Panc1 (cell line): ENCODE data around the gene SLC34A3. TPM values are rescaled to one million over a fixed set of nuclear protein-coding genes. Genes with fewer than 3 reads are reported as not detected.

Experiments
- ATAC-seq: fragments of 200-7000 bp; cut with Tn5 transposase; 2 replicates; pipeline ENCODE4 v1.9.1; 2020; ENCODE audit warnings: mild to moderate bottlenecking, moderate library complexity
- BruUV-seq: library from RNA; stranded (reverse); fragments of 400-500 nt; replicated peaks from 2 replicates; lab custom pipeline; 2021; lab: Mats Ljungman, UMichigan
- CTCF ChIA-PET: fragments of 300-600 bp; sonication (Branson Sonifier 250); formaldehyde crosslinking; loops from one replicate; lab custom pipeline; 2022; ENCODE audit warnings: antibody characterized with exemption; lab: Charles Lee
- POLR2A ChIA-PET: fragments of 300-600 bp; sonication (Branson Sonifier 250); formaldehyde crosslinking; loops from one replicate; lab custom pipeline; 2022; ENCODE audit warnings: antibody characterized with exemption; lab: Charles Lee
- DNase-seq: peaks from one replicate; pipeline ENCODE4 v3.0.0-alpha.2; 2010; ENCODE audit warnings: low read depth, low spot score
- H3K27ac ChIP-seq: 2 replicates; pipeline ENCODE4 v1.5.1; 2011; ENCODE audit warnings: mild to moderate bottlenecking, low read length, inconsistent platforms
- H3K27me3 ChIP-seq: fragments of 200-500 bp; sonication (Bioruptor generic); 2 replicates; pipeline ENCODE4 v1.6.0; 2014; ENCODE audit warnings: low read length, inconsistent platforms; ENCODE audit not compliant: control insufficient read depth, insufficient read depth
- H3K36me3 ChIP-seq: fragments of 200-500 bp; sonication (Bioruptor generic); 2 replicates; pipeline ENCODE4 v1.5.1; 2014; ENCODE audit warnings: inconsistent platforms, mild to moderate bottlenecking, low read length, moderate library complexity; ENCODE audit not compliant: control insufficient read depth, insufficient read depth
- H3K4me1 ChIP-seq: 2 replicates; pipeline ENCODE4 v1.5.1; 2011; ENCODE audit warnings: inconsistent platforms, mild to moderate bottlenecking, low read length, moderate library complexity; ENCODE audit not compliant: control insufficient read depth, insufficient read depth
- H3K4me3 ChIP-seq, 2 experiments: 2 replicates each; pipeline ENCODE4 v1.5.1; 2011 to 2012; ENCODE audit warnings: low read depth in 2 of 2, low read length in 2 of 2, mild to moderate bottlenecking in 2 of 2, inconsistent platforms in 1 of 2, moderate library complexity in 1 of 2
- H3K9me3 ChIP-seq: fragments of 200-500 bp; sonication (Bioruptor generic); 2 replicates; pipeline ENCODE4 v1.5.1; 2014; ENCODE audit warnings: low read depth, mild to moderate bottlenecking, inconsistent platforms, low read length, moderate library complexity; ENCODE audit not compliant: control insufficient read depth, insufficient read depth
- POLR2AphosphoS5 ChIP-seq: IDR thresholded peaks from 2 replicates; pipeline ENCODE4 v1.6.1; 2012; ENCODE audit warnings: mild to moderate bottlenecking, low read depth, low read length, moderate library complexity
- REST ChIP-seq, 2 experiments: IDR thresholded peaks; 2 replicates each; pipeline ENCODE4 v1.6.1; 2011 to 2012; ENCODE audit warnings: low read depth in 2 of 2, control low read depth in 1 of 2, low read length in 1 of 2, mild to moderate bottlenecking in 1 of 2, moderate library complexity in 1 of 2; ENCODE audit not compliant: insufficient read depth in 1 of 2
- SIN3A ChIP-seq: IDR thresholded peaks from 2 replicates; pipeline ENCODE4 v1.6.1; 2012; ENCODE audit warnings: low read depth, mild to moderate bottlenecking, low read length, moderate library complexity, borderline replicate concordance; ENCODE audit not compliant: insufficient read depth
- TCF7L2 ChIP-seq: IDR thresholded peaks from 2 replicates; pipeline ENCODE4 v1.6.1; 2011; ENCODE audit warnings: mild to moderate bottlenecking, low read depth, low read length, inconsistent platforms
- in situ Hi-C: cut with HindIII; loops from 2 replicates; pipeline ENCODE4 v1.10.0; 2016; ENCODE audit warnings: low sequenced_read_pairs, low pct_unique_long_range_greater_than_20kb
- intact Hi-C: fragments of 100-400 bp; cut with micrococcal nuclease; formaldehyde crosslinking; loops from one replicate; pipeline ENCODE4 v1.10.0; 2022; ENCODE audit not compliant: unreplicated experiment
- total RNA-seq: library from RNA; stranded (reverse); gene quantifications from one replicate; pipeline ENCODE4 v1.2.1, GENCODE V29; 2021; ENCODE audit not compliant: unreplicated experiment
- TF ChIP-seq, protein P1 (sequence below): fragments of 450-650 bp; IDR thresholded peaks from 2 replicates; pipeline ENCODE4 v1.5.1; 2017; ENCODE audit warnings: mild to moderate bottlenecking

The SLC34A3 gene
- total RNA-seq, 1 experiment from 2014 or later: not detected

- Histone ChIP-seq H3K4me3 (peak within 1 kb of the TSS; percentile 67 to 72), H3K27me3 (no peaks in the 10 kb centered on the region), H3K4me1 (peaks cover 11% of the 10 kb centered on the region), H3K27ac (peak within 1 kb of the TSS; percentile 82), H3K36me3 (peaks cover 2% of the 10 kb centered on the region; the same call in 1 of the 2 replicates), H3K9me3 (no peaks in the 10 kb centered on the region)
- POLR2A ChIA-PET: no interaction called here
- ATAC-seq: no peak
- DNase-seq: no peak
- TF ChIP-seq POLR2AphosphoS5: no peak
- no peak for TF ChIP-seq SIN3A
- no peak for TF ChIP-seq REST (IDR thresholded peaks at IDR 0.05; ENCODE audit: insufficient read depth in 1 of 2, low read depth in 2 of 2, low read length in 1 of 2)
- TF ChIP-seq, protein P1, sequence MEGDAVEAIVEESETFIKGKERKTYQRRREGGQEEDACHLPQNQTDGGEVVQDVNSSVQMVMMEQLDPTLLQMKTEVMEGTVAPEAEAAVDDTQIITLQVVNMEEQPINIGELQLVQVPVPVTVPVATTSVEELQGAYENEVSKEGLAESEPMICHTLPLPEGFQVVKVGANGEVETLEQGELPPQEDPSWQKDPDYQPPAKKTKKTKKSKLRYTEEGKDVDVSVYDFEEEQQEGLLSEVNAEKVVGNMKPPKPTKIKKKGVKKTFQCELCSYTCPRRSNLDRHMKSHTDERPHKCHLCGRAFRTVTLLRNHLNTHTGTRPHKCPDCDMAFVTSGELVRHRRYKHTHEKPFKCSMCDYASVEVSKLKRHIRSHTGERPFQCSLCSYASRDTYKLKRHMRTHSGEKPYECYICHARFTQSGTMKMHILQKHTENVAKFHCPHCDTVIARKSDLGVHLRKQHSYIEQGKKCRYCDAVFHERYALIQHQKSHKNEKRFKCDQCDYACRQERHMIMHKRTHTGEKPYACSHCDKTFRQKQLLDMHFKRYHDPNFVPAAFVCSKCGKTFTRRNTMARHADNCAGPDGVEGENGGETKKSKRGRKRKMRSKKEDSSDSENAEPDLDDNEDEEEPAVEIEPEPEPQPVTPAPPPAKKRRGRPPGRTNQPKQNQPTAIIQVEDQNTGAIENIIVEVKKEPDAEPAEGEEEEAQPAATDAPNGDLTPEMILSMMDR: no peak
- no peak for TF ChIP-seq TCF7L2
- CTCF ChIA-PET: no interaction called here
- intact Hi-C loops: loop anchor here (5.0 kb wide), 1 partner anchor 108 kb away; no protein-coding TSS in a partner anchor
- in situ Hi-C loops: no loop called here
- BruUV-seq: no TSS peak
These were observed 5.6 kb upstream of the SLC34A3 start, which contains the start of gene CYSRT1 for GRCh38 chr9:137224830-137225694. TSS of gene CYSRT1 (plus strand) at chr9:137225174. CDS start at chr9:137225622, 448 bp downstream.

DNA sequence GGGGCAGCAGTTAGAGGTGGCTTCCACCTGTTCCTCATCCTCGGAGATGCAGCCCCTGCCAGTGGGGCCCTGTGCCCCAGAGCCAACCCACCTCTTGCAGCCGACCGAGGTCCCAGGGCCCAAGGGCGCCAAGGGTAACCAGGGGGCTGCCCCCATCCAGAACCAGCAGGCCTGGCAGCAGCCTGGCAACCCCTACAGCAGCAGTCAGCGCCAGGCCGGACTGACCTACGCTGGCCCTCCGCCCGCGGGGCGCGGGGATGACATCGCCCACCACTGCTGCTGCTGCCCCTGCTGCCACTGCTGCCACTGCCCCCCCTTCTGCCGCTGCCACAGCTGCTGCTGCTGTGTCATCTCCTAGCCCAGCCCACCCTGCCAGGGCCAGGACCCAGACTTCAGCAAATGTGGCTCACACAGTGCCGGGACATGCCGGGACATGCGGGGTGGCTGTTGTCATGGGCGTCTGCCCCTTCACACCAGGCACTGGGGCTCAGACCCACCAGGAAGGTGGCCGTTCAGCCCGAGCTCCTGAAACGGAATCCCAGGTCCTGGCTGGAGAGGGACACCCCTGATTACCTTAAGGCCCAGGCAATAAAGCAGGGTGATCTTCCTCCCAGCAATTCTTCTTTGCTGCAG is 4.9 kb upstream of the SLC34A3 start:
- in situ Hi-C loops (no loop called here), intact Hi-C loops (loop anchor here (5.0 kb wide), 1 partner anchor 109 kb away; no protein-coding TSS in a partner anchor)
- peaks cover 2% of the 10 kb centered on the region; the same call in 1 of the 2 replicates for H3K36me3 ChIP-seq
- DNase-seq (no peak), ATAC-seq (no peak)
- POLR2A ChIA-PET: no interaction called here
- no peaks in the 10 kb centered on the region for H3K27me3 ChIP-seq
- no peak for TF ChIP-seq REST (IDR thresholded peaks at IDR 0.05; ENCODE audit: insufficient read depth in 1 of 2, low read depth in 2 of 2, low read length in 1 of 2)
- TF ChIP-seq TCF7L2: no peak
- TF ChIP-seq SIN3A: no peak
- TF ChIP-seq, protein P1: no peak
- no peak for TF ChIP-seq POLR2AphosphoS5
- CTCF ChIA-PET: interaction anchor here (0.6 to 1.4 kb wide), 2 partner anchors 11 to 357 kb away, joined by 3 to 6 read pairs; no protein-coding TSS in a partner anchor
- no TSS peak for BruUV-seq
- no peak overlapping the region for H3K4me3 ChIP-seq
- H3K9me3 ChIP-seq: no peaks in the 10 kb centered on the region
- no peak overlapping the region for H3K27ac ChIP-seq
- peaks cover 7% of the 10 kb centered on the region for H3K4me1 ChIP-seq
